HUES48 (cell line): ENCODE measurements around the gene PPP6R1.
A peak's percentile ranks its signal among the peaks of the same experiment; 100 is the strongest.

Experiments used
- H3K27ac ChIP-seq: one replicate; pipeline ENCODE4 v1.7.0; 2013; ENCODE audit warnings: low read depth, low read length, inconsistent platforms
- H3K27me3 ChIP-seq: 2 replicates; pipeline ENCODE4 v1.6.1; 2013; ENCODE audit warnings: mild to moderate bottlenecking, low read length; ENCODE audit not compliant: control insufficient read depth, insufficient read depth
- H3K36me3 ChIP-seq: 2 replicates; pipeline ENCODE4 v1.6.1; 2013; ENCODE audit warnings: low read length; ENCODE audit not compliant: control insufficient read depth, insufficient read depth
- H3K4me1 ChIP-seq: 2 replicates; pipeline ENCODE4 v1.6.1; 2013; ENCODE audit warnings: mild to moderate bottlenecking, low read length; ENCODE audit not compliant: control insufficient read depth, insufficient read depth
- H3K4me3 ChIP-seq: 2 replicates; pipeline ENCODE4 v1.5.1; 2013; ENCODE audit warnings: mild to moderate bottlenecking, low read depth, low read length
- H3K9ac ChIP-seq: 2 replicates; pipeline ENCODE4 v1.6.1; 2013; ENCODE audit warnings: mild to moderate bottlenecking, low read depth, low read length, moderate library complexity
- H3K9me3 ChIP-seq: 2 replicates; pipeline ENCODE4 v1.6.1; 2013; ENCODE audit warnings: low read length; ENCODE audit not compliant: control insufficient read depth, insufficient read depth

The PPP6R1 gene

DNA sequence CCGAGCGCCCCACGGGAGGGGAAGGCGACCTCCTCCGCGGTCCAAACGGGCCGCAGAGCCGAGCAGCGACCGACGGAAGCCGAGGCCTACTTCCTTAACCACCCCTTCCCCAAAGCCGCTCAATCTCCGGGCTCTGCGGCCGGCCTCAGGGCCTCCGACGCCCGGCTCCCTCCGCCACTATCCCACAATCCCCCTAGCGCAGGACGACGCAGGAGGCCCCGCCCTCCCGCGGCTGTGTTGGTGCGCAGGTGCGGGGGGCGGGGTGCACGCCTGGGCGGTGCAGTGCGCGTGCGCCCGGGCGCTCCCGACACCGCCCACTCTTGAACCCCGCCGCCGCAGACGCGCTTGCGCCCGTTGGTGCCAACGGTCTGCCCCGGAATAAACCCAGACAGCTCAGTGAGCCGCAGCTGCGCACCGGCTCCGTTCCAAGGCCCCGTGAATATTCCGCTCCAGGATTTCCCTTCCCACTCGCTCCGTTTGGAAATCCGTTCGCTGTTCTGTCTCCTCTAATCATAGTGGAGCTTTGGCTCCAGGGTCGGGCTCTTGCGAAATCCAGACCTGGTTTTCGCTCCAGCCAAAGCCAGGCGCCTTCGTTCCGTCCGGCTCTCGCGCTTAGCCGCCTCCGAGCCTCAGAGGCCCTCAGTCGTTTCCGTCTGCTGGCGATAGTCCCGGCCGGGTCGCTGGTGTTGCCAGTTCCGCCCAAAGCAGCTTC is at the start of gene PPP6R1:
Gene PPP6R1, minus strand, starts transcription at position 190 of the 712 bp plus-strand sequence. CDS start 11,914 bp downstream, outside the sequence.
- Histone ChIP-seq H3K36me3 (0 out of 2 replicates have a peak, but pooled peaks cover 4% of the 10 kb centered on the region), H3K27me3 (no peaks in the 10 kb centered on the region), H3K27ac (peak within 1 kb of the TSS; percentile 94), H3K9me3 (no peaks in the 10 kb centered on the region), H3K9ac (peak within 1 kb of the TSS; percentile 79), H3K4me3 (peak within 1 kb of the TSS; percentile 95), H3K4me1 (peaks cover 18% of the 10 kb centered on the region)

GRCh38 chr19:55308281-55308680 is 49.5 kb upstream of the PPP6R1 start:
- H3K36me3 ChIP-seq: peaks cover 72% of the 10 kb centered on the region
- H3K9ac ChIP-seq: no peak overlapping the region
- H3K27me3 ChIP-seq: no peaks in the 10 kb centered on the region
- no peak overlapping the region for H3K4me3 ChIP-seq
- H3K27ac ChIP-seq: no peak overlapping the region
- no peaks in the 10 kb centered on the region for H3K4me1 ChIP-seq
- no peaks in the 10 kb centered on the region for H3K9me3 ChIP-seq

DNA sequence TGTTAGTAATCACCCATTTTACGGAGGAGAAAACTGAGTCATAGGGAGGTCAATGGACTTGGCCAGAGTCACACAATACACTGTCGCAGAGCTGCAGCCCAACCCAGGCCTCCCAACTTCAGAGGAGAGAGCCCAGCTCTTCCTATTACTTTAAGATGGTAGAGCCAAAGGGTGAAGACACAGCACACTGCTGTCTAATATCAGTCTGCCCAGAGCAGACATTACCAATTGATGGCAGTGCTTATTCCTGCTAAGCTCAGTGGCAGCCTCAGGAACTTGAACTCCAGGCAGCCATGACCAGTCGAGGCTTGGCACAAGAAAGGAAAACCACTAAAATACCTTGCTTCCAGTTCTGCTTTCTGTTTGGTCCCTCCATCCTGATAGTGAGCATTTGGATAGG is 47.9 kb upstream of the PPP6R1 start:
- no peaks in the 10 kb centered on the region for H3K9me3 ChIP-seq
- no peak overlapping the region for H3K9ac ChIP-seq
- no peak overlapping the region for H3K27ac ChIP-seq
- no peaks in the 10 kb centered on the region for H3K27me3 ChIP-seq
- H3K36me3 ChIP-seq: peaks cover 74% of the 10 kb centered on the region
- H3K4me3 ChIP-seq: no peak overlapping the region
- H3K4me1 ChIP-seq: peaks cover 2% of the 10 kb centered on the region; the same call in 1 of the 2 replicates

GRCh38 chr19:55305983-55306562 is 47.3 kb upstream of the PPP6R1 start:
- H3K27ac ChIP-seq: no peak overlapping the region
- H3K4me1 ChIP-seq: peaks cover 6% of the 10 kb centered on the region; the same call in 1 of the 2 replicates
- H3K4me3 ChIP-seq: no peak overlapping the region
- H3K36me3 ChIP-seq: peaks cover 74% of the 10 kb centered on the region
- H3K27me3 ChIP-seq: no peaks in the 10 kb centered on the region
- H3K9ac ChIP-seq: no peak overlapping the region
- no peaks in the 10 kb centered on the region for H3K9me3 ChIP-seq

- no peaks in the 10 kb centered on the region for H3K9me3 ChIP-seq
- H3K9ac ChIP-seq: no peak overlapping the region
- no peak overlapping the region for H3K4me3 ChIP-seq
- no peaks in the 10 kb centered on the region for H3K27me3 ChIP-seq
- peaks cover 6% of the 10 kb centered on the region; the same call in 1 of the 2 replicates for H3K4me1 ChIP-seq
- no peak overlapping the region for H3K27ac ChIP-seq
- peaks cover 71% of the 10 kb centered on the region for H3K36me3 ChIP-seq
Observed at GRCh38 chr19:55305491-55305890, 46.7 kb upstream of the PPP6R1 start.

DNA sequence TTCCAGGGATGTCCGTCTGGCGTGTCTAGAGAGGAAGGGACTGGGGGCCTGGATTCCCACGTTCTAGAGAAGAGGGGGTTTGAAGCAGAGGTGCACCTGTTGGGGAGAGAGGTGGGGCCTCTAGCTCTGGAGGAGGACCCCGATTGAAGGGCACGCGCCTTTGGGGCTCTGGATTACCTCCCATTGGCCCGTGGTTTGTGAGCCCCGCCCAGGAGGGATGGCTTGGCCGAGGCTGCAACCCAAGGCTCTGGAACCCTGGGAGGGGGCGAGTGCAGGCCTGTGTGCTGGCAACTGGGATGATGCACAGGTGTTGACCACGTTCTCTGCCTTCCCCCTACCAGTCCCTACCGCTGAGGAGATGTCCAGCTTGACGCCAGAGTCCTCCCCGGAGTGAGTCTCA is 46.2 kb upstream of the PPP6R1 start:
- H3K9me3 ChIP-seq: no peaks in the 10 kb centered on the region
- no peak overlapping the region for H3K4me3 ChIP-seq
- H3K4me1 ChIP-seq: peaks cover 6% of the 10 kb centered on the region; the same call in 1 of the 2 replicates
- H3K27ac ChIP-seq: no peak overlapping the region
- peaks cover 68% of the 10 kb centered on the region for H3K36me3 ChIP-seq
- H3K27me3 ChIP-seq: no peaks in the 10 kb centered on the region
- no peak overlapping the region for H3K9ac ChIP-seq

DNA sequence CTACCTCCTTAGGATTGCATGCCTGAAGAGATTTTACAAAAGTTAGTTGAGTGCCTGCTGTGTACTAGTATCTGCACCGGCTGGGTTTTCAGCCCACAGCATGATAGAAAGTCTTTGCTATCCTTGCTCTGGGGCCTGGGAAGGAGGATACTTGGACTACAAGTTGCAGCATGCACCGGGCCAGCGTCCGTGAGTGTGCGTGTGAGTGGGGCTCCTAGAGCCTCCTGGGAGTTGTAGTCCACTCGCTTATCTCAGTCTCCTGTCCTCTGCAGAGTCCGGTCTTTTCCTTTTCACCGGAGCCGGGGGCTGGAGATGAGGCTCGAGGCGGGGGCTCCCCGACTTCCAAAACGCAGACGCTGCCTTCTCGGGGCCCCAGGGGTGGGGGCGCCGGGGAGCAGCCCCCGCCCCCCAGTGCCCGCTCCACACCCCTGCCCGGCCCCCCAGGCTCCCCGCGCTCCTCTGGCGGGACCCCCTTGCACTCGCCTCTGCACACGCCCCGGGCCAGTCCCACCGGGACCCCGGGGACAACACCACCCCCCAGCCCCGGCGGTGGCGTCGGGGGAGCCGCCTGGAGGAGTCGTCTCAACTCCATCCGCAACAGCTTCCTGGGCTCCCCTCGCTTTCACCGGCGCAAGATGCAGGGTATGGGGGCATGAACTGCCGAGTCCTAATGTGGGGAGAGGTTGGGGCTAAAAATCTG is 45.6 kb upstream of the PPP6R1 start:
- H3K9ac ChIP-seq: no peak overlapping the region
- no peaks in the 10 kb centered on the region for H3K9me3 ChIP-seq
- H3K4me1 ChIP-seq: peaks cover 6% of the 10 kb centered on the region; the same call in 1 of the 2 replicates
- no peak overlapping the region for H3K4me3 ChIP-seq
- H3K36me3 ChIP-seq: peaks cover 67% of the 10 kb centered on the region
- H3K27ac ChIP-seq: no peak overlapping the region
- H3K27me3 ChIP-seq: no peaks in the 10 kb centered on the region

- H3K27ac ChIP-seq: no peak overlapping the region
- H3K27me3 ChIP-seq: no peaks in the 10 kb centered on the region
- no peak overlapping the region for H3K9ac ChIP-seq
- H3K36me3 ChIP-seq: peaks cover 65% of the 10 kb centered on the region
- H3K4me1 ChIP-seq: peaks cover 6% of the 10 kb centered on the region; the same call in 1 of the 2 replicates
- no peak overlapping the region for H3K4me3 ChIP-seq
- no peaks in the 10 kb centered on the region for H3K9me3 ChIP-seq
Observed at GRCh38 chr19:55303477-55303876, 44.7 kb upstream of the PPP6R1 start.

GRCh38 chr19:55302318-55302703 is 43.5 kb upstream of the PPP6R1 start:
- H3K36me3 ChIP-seq: peaks cover 60% of the 10 kb centered on the region
- no peak overlapping the region for H3K4me3 ChIP-seq

GRCh38 chr19:55301459-55302317 is 42.9 kb upstream of the PPP6R1 start:
- Histone ChIP-seq H3K36me3 (peaks cover 59% of the 10 kb centered on the region), H3K9ac (no peak overlapping the region), H3K27ac (peak overlapping the region; percentile 15), H3K4me1 (peaks cover 6% of the 10 kb centered on the region; the same call in 1 of the 2 replicates), H3K4me3 (0 out of 2 replicates have a peak overlapping the region, but pooled peaks have one; percentile 3), H3K27me3 (no peaks in the 10 kb centered on the region), H3K9me3 (no peaks in the 10 kb centered on the region)

More at GRCh38 chr19:55302318-55302703, 43.5 kb upstream of the PPP6R1 start:
- H3K9ac ChIP-seq: no peak overlapping the region
- peaks cover 6% of the 10 kb centered on the region; the same call in 1 of the 2 replicates for H3K4me1 ChIP-seq
- H3K27ac ChIP-seq: no peak overlapping the region
- no peaks in the 10 kb centered on the region for H3K27me3 ChIP-seq
- H3K9me3 ChIP-seq: no peaks in the 10 kb centered on the region
